HG02571 (cell line): ENCODE data around the gene PIGN.

Source experiments
- ATAC-seq: cut with Tn5 transposase; IDR thresholded peaks from one replicate; pipeline ENCODE4 v1.9.1; 2021; ENCODE audit warnings: mild to moderate bottlenecking, moderate library complexity; ENCODE audit not compliant: unreplicated experiment

PIGN gene

DNA sequence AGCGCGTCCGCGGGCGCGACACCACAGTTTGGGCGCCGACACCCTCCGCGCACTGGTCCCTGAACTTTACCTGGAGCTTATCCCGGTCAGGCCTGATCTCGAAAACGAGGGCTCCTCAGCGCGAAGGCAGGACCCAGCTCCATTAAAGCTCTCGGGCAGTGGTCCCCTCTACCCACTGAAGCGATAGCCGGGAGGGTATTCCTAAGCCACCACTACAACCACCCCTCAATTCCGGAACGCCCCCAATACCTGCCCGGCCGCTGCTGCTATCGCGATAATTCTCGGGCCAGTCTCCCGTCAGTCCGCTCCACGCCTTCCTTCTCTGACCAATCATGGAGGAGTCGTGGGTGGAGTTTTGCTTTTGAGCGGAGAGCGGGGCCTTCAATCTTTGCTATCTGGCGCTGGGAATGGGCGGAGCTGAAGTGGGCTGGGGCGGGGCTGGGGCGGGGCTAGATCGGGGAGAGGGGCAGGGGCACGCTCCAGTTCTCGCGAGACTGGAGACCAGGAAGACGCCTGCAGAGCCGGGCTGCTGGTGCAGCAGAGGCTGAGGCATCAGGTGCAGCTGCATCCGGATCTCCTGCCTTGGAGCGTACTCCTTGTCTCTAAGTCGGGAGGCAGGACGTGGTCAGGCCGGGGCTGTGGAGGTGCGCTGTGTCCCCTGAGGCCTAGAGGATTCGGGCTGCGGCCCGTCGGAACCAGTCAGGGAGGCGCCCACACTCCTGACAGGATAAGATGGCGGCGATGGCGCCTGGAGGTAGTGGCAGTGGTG lies at the start of gene PIGN, which contains the start of gene RELCH:
Gene PIGN, minus strand, starts transcription at position 283 of the 769 bp plus-strand sequence. CDS start 25,703 bp downstream, outside the sequence.
Gene RELCH, plus strand, starts transcription at position 482 of the 769 bp plus-strand sequence. Its CDS starts 251 bp downstream, at position 733.
- peak; percentile 95 for ATAC-seq

GRCh38 chr18:62236252-62236651 lies 49.4 kb upstream of the PIGN start:
- ATAC-seq = no peak

GRCh38 chr18:62226047-62226446 lies 39.2 kb upstream of the PIGN start:
- no peak for ATAC-seq

GRCh38 chr18:62224229-62224628 lies 37.4 kb upstream of the PIGN start:
- ATAC-seq = no peak

- no peak for ATAC-seq
Measured at GRCh38 chr18:62214790-62215189, 27.9 kb upstream of the PIGN start.

- ATAC-seq = no peak
Measured at GRCh38 chr18:62211325-62211828, 24.5 kb upstream of the PIGN start.

DNA sequence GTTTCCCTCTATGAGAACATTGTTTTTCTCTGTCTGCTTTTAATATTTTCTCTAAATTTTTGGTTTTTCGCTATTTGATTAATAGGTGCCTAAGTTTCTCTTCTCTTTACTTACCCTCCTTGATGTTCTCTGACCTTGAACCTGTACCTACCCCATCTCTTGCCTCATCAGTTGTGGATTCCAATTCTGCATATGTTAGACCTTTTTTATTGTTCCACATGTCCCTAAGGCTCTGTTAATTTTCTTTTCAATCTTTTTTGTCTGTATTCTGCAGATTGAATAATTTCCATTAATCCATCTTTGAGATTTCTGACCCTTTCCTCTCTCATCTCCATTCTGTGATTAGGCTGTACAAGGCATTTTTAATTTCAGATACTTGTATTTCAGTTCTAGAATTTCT lies 23.3 kb upstream of the PIGN start:
- no peak for ATAC-seq

DNA sequence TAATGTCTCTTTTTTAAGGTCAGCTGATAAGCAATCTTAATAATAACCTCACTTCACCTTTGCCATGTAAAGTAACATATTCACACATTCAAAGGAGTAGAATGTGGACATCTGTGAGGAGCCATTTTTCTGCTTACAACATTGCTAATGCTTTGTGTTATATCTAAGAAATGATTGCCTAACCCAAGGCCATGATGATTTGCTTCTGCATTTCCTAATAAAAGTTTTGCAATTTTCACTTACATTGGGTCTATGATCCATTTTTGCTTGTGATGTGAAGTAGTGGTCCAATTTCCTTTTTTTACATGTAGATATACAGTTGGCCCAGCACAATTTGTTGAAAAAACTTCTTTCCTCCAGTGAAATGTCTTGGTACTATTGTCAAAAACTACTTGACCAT lies 22.2 kb upstream of the PIGN start:
- no peak for ATAC-seq

DNA sequence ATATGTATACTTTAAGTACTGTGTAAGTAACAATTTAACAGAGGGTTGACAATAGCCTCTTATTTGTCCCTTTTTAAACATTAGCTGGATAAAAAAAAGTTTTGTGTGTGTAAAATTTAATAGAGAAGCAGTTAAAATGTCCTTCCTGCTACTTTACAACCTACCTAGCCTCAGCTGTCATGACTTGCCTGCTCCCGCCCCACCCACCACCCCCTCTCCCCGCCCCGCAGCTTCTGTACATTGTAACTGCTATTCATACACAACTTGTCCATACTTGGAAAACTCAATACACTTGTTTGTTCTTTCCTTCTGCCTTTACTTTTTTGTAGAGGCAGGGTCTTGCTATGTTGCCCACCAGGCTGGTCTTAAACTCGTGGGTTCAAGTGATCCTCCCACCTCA lies 19.7 kb upstream of the PIGN start:
- no peak for ATAC-seq

DNA sequence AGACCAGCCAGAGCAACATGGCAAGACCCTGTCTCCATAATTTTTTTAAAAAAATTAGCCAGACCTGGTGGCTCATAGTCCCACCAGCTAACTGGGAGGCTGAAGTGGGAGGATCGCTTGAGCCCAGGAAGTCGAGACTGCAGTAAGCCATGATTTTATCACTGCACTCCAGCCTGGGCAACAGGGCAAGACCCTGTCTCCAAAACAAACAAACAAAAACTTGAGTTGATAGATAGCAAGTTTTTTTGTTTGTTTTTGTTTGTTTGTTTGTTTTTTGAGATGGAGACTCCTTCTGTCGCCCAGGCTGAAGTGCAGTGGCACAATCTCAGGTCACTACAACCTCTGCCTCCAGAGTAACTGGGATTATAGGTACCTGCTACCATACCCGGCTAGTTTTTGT lies 19.0 kb upstream of the PIGN start:
- no peak for ATAC-seq

DNA sequence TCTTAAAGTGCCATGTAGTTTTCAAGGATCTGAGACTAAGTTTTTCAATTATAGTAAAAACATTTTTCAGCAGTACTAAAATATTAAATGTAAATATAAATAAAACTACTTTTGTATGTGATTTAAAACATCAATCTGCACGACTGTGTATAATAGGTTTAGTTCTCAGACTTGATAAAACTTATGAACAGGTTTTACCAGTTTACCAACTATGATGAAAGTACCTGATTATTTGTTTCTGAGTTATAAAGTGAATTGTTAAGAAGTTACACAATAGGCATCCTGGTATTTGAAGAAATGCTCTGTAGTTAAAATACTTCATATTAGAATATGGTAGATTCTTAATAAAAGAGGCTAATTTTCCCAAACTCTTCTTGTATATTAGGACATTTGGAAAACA lies 15.0 kb upstream of the PIGN start:
- no peak for ATAC-seq

DNA sequence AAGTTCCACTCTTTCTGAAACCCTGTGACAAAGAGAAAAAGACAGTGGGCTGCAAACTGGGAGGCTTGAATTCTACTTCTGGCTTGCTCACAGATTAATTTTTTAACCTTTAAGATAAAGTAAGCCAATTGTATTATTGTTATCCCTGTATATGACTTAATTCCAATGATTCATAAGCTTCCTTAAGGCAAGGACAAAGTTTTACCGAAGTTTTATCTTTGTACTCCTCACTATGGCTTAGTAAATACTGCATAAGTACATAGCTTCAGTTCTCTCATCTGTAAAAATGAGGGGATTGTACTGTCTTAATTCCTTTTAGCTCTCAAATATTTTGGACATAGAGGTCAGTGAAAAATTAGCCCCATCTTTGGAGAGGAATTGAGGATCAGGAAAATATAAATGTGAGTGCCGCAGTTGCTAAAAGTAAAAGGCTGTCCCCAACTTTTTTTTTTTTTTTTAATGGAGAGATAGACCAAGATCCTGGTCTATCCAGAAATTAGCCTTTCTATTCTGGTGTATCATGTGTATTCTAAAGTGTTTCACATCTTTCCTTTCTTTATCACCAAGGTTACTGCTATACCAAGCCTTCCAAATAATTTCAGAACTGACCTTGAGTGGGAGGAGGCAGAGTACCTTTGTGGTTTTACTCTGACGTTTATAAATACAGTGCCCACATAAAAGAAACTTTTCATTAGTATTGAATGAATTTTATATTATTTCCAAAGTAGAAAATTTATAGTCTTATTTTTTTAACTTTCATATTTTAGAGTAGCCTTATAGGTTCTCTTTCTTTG lies 13.5 kb upstream of the PIGN start:
- no peak for ATAC-seq

DNA sequence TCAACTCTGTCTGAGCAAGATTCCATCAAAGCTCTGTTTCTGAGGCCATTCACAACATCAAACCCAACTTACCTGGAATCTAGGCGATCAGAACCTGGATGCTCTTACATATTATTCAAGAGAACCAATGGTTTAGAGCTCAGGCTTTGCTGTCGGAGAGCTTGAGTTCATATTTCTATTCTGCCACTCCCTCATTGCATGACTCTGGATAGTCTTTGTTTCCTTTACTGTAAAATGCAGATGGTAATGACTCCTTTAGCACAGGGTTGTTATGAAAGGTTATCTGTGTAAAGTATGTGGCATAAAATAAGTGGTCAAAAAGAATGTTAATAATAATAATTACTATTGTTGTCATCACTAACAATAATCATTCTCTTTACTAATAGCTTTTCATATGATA lies 12.8 kb upstream of the PIGN start:
- ATAC-seq = no peak

DNA sequence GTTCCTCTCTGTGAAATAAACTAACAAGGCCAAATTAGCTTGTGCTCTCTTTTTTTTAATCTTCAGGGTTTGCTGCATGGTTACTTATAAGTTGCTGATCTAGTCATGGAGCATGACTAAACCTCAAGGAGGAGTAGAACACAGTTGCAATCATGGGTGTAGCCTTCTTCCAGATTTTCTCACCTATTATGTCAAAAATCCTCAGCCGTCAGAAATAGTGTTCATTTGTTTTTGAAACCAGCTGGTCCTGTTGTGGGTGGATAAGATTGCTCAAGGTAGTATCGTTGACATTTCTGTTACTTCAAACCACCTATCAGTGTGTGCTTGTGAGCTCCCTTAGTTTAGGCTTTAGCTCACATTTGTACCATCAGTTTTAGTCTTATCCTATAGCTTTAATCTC lies 11.4 kb upstream of the PIGN start:
- no peak for ATAC-seq

DNA sequence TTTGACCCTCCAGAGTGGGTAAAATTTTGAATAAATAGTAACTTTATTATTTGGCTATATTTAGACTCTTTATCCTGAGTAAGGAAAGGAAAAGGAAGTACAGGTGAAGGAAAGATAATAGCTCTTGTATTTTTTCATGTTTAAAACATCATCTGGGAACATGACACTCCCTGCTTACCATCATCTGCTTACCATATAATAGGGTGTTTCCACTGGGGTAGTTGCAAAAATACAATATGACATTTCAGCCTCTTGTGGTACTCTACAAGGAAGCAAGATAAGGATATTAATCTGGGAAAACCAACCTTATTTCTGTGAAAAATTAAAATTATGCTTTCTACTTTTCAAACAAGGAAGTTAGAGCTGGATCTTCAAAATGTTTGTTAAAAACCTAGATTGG lies 10.1 kb upstream of the PIGN start:
- no peak for ATAC-seq

- no peak for ATAC-seq
Measured at GRCh38 chr18:62196079-62196478, 9.2 kb upstream of the PIGN start.

DNA sequence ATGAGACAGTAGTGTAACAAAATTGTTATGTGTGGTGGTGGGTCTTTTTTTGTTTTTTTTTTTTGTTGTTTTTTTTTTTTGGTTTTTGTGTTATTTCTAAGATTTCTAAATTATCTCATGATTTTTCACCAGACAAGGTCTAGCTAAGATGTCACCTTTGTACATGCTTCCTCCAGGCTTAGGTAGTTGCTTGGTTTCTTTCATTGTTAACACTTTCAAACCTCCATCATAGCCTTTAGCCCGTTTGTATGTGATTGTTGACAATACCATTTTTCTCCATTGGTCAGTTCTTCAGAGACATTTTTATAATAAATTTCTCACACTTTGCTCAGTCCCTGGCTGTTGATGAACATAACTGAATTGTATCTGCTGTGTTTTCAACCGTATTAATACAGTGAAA lies 2.4 kb upstream of the PIGN start:
- no peak for ATAC-seq

GRCh38 chr18:62187543-62188510 lies 971 bp upstream of the PIGN start:
- no peak for ATAC-seq

GRCh38 chr18:62186499-62186773 lies 420 bp downstream of the PIGN start:
- peak; percentile 8 for ATAC-seq

GRCh38 chr18:62183578-62184195 lies 3.2 kb downstream of the PIGN start:
- no peak for ATAC-seq

GRCh38 chr18:62182220-62182619 lies 4.6 kb downstream of the PIGN start:
- ATAC-seq = no peak
